GM12878 (cell line): ENCODE results near the gene BRAF. TPM values are rescaled to one million over a fixed set of nuclear protein-coding genes. Genes with fewer than 3 reads are reported as not detected.

Source experiments
- CEBPB ChIP-seq, 2 experiments: fragments of 150-350 bp in 1 of 2; IDR thresholded peaks; 2 replicates each; pipeline ENCODE4 v1.6.1; 2012 to 2014; ENCODE audit warnings: low read depth in 2 of 2, low read length in 2 of 2, borderline replicate concordance in 1 of 2, inconsistent platforms in 1 of 2
- CHD1 ChIP-seq: IDR thresholded peaks from 2 replicates; pipeline ENCODE4 v1.6.1; 2012; ENCODE audit warnings: low read depth, low read length, improper control_type of control experiment
- EED ChIP-seq: sonication (generic); IDR thresholded peaks from 2 replicates; pipeline ENCODE4 v1.6.1; 2016; ENCODE audit warnings: antibody characterized with exemption, low read depth
- EP300 ChIP-seq, 2 experiments: fragments of 150-350 bp in 1 of 2; IDR thresholded peaks; 2 replicates each; pipeline ENCODE4 v1.6.1; 2011 to 2012; ENCODE audit warnings: low read depth in 2 of 2, low read length in 2 of 2, borderline replicate concordance in 1 of 2, improper control_type of control experiment in 1 of 2, inconsistent platforms in 1 of 2; ENCODE audit not compliant: control insufficient read depth in 1 of 2
- FOS ChIP-seq: IDR thresholded peaks from 3 replicates; pipeline ENCODE4 v1.6.1; 2011; ENCODE audit warnings: borderline replicate concordance; ENCODE audit not compliant: insufficient read length; ENCODE audit errors: extremely low read depth
- FOXK2 ChIP-seq: fragments of 450-650 bp; IDR thresholded peaks from 2 replicates; pipeline ENCODE4 v1.6.1; 2017; ENCODE audit warnings: mild to moderate bottlenecking, moderate library complexity
- GATAD2B ChIP-seq: fragments of 450-650 bp; conservative IDR thresholded peaks from 2 replicates; pipeline ENCODE4 v1.6.1; 2017; ENCODE audit warnings: low read depth, mild to moderate bottlenecking, moderate library complexity
- IRF4 ChIP-seq: IDR thresholded peaks from 2 replicates; pipeline ENCODE4 v1.6.1; 2011; ENCODE audit warnings: low read depth, low read length
- KLF5 ChIP-seq: fragments of 450-650 bp; IDR thresholded peaks from 2 replicates; pipeline ENCODE4 v1.6.1; 2014; ENCODE audit warnings: mild to moderate bottlenecking; ENCODE audit not compliant: partially characterized antibody
- MYB ChIP-seq: fragments of 150-350 bp; IDR thresholded peaks from 2 replicates; pipeline ENCODE4 v1.6.1; 2014; ENCODE audit warnings: mild to moderate bottlenecking, low read depth, low read length, borderline replicate concordance
- RBBP5 ChIP-seq: fragments of 200-600 bp; sonication (generic); conservative IDR thresholded peaks from 2 replicates; pipeline ENCODE4 v1.6.1; 2016
- RUNX3 ChIP-seq: IDR thresholded peaks from 2 replicates; pipeline ENCODE4 v1.6.1; 2012; ENCODE audit warnings: low read length, inconsistent platforms
- TARDBP ChIP-seq: IDR thresholded peaks from 2 replicates; pipeline ENCODE4 v1.6.1; 2016; ENCODE audit warnings: borderline replicate concordance
- TCF12 ChIP-seq: IDR thresholded peaks from 2 replicates; pipeline ENCODE4 v1.6.1; 2011; ENCODE audit warnings: low read depth, mild to moderate bottlenecking, low read length
- YBX1 ChIP-seq: fragments of 450-650 bp; IDR thresholded peaks from 2 replicates; pipeline ENCODE4 v1.6.1; 2016; ENCODE audit warnings: antibody characterized with exemption
- ZBTB4 ChIP-seq: fragments of 450-650 bp; formaldehyde crosslinking; IDR thresholded peaks from 2 replicates; pipeline ENCODE4 v1.4.0; 2022; ENCODE audit warnings: mild to moderate bottlenecking, moderate library complexity
- ZNF24 ChIP-seq: fragments of 450-650 bp; IDR thresholded peaks from 2 replicates; pipeline ENCODE4 v1.6.1; 2017; ENCODE audit warnings: antibody characterized with exemption, mild to moderate bottlenecking
- ZZZ3 ChIP-seq: IDR thresholded peaks from 2 replicates; pipeline ENCODE4 v1.6.1; 2011; ENCODE audit warnings: low read depth; ENCODE audit not compliant: control insufficient read depth, insufficient read length
- polyA plus RNA-seq, 11 experiments: library from polyadenylated mRNA; depleted of rRNA in 4 of 11; unstranded in 6 of 11; stranded (reverse) in 5 of 11; fragments of >200 nt; fragmentation: Nextera tagmentation in 4 of 11; fragmentation: Illumina TruSeq in 1 of 11; extraction: Ambion mirVana in 4 of 11; extraction: Trizol in 1 of 11; gene quantifications; 1 replicate in 1 of 11; 2 replicates in 10 of 11; pipeline versions ENCODE4 v1.2.1 to v1.2.3, GENCODE V29; 2011 to 2016; ENCODE audit warnings: inconsistent platforms in 2 of 11, missing spikeins in 2 of 11, low read depth in 1 of 11
- total RNA-seq, 4 experiments: library from RNA; depleted of rRNA in 3 of 4; stranded (reverse); fragments of >200 nt in 3 of 4; fragmentation: Illumina TruSeq in 1 of 4; extraction: Trizol in 1 of 4; gene quantifications; 2 replicates each; pipeline versions ENCODE4 v1.2.1 to v1.2.3, GENCODE V29; 2013 to 2021
- TF ChIP-seq, protein P1 (sequence below): fragments of 450-650 bp; IDR thresholded peaks from 2 replicates; pipeline ENCODE4 v1.6.1; 2017; ENCODE audit warnings: mild to moderate bottlenecking, moderate library complexity
- TF ChIP-seq, protein P2 (sequence below): IDR thresholded peaks from 2 replicates; pipeline ENCODE4 v1.6.1; 2011; ENCODE audit warnings: mild to moderate bottlenecking, low read depth, low read length, moderate library complexity; ENCODE audit not compliant: insufficient replicate concordance

Gene BRAF
- total and polyA plus RNA-seq, 10 of the 15 experiments (the other 5 are each of a cell fraction or from before 2014, with no cell fraction given): 2.6 to 31.0 (median 10.6) TPM

DNA sequence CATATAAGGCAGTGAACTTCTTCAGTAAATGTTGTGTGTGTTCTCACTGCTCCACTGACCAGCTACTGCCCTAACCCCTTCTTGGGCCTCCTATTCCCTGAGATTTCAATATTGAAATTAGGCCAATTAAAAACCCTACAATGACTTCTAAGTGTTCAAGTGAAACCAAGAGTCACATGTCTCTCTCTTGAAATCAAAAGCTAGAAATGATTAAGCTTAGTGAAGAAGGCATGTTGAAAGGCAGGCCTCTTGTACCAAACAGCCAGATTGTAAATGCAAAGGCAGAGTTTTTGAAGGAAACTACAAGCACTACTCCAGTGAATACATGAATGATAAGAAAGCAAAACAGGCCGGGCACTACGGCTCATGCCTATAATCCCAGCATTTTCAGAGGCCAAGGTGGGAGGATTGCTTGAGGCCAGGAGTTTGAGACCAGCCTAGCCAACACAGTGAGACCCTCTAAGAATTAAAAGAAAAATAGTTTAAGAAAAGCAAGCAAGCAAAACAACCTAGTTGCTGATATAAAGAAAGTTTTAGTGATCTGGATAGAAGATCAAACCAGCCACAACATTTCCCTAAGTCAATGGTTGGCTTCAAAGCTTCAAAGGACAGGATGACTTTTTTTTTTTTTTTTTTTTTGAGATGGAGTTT is 22.3 kb downstream of the BRAF start (continued):
- TF ChIP-seq ZBTB4 (CRISPR knock-in tag) (no peak), TCF12 (no peak), CHD1 (no peak), MYB (no peak), FOXK2 (no peak), FOS (no peak), ZNF24 (peak; percentile 82), TARDBP (no peak), CEBPB (IDR thresholded peaks at IDR 0.05; ENCODE audit: borderline replicate concordance in 1 of 2, low read depth in 2 of 2, low read length in 2 of 2) (no peak), IRF4 (peak; percentile 69; the same call in 1 of the 2 replicates), RBBP5 (no peak), RUNX3 (peak; percentile 29; the same call in 1 of the 2 replicates), EED (no peak), YBX1 (no peak), KLF5 (no peak), GATAD2B (no peak), EP300 (IDR thresholded peaks at IDR 0.05; ENCODE audit: borderline replicate concordance in 1 of 2, control insufficient read depth in 1 of 2, low read depth in 2 of 2, low read length in 2 of 2) (peak; percentile 44 to 51; a peak in 1 of 4 replicates), ZZZ3 (no peak)
- TF ChIP-seq, protein P1, sequence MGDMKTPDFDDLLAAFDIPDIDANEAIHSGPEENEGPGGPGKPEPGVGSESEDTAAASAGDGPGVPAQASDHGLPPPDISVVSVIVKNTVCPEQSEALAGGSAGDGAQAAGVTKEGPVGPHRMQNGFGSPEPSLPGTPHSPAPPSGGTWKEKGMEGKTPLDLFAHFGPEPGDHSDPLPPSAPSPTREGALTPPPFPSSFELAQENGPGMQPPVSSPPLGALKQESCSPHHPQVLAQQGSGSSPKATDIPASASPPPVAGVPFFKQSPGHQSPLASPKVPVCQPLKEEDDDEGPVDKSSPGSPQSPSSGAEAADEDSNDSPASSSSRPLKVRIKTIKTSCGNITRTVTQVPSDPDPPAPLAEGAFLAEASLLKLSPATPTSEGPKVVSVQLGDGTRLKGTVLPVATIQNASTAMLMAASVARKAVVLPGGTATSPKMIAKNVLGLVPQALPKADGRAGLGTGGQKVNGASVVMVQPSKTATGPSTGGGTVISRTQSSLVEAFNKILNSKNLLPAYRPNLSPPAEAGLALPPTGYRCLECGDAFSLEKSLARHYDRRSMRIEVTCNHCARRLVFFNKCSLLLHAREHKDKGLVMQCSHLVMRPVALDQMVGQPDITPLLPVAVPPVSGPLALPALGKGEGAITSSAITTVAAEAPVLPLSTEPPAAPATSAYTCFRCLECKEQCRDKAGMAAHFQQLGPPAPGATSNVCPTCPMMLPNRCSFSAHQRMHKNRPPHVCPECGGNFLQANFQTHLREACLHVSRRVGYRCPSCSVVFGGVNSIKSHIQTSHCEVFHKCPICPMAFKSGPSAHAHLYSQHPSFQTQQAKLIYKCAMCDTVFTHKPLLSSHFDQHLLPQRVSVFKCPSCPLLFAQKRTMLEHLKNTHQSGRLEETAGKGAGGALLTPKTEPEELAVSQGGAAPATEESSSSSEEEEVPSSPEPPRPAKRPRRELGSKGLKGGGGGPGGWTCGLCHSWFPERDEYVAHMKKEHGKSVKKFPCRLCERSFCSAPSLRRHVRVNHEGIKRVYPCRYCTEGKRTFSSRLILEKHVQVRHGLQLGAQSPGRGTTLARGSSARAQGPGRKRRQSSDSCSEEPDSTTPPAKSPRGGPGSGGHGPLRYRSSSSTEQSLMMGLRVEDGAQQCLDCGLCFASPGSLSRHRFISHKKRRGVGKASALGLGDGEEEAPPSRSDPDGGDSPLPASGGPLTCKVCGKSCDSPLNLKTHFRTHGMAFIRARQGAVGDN: no peak
- TF ChIP-seq, protein P2, sequence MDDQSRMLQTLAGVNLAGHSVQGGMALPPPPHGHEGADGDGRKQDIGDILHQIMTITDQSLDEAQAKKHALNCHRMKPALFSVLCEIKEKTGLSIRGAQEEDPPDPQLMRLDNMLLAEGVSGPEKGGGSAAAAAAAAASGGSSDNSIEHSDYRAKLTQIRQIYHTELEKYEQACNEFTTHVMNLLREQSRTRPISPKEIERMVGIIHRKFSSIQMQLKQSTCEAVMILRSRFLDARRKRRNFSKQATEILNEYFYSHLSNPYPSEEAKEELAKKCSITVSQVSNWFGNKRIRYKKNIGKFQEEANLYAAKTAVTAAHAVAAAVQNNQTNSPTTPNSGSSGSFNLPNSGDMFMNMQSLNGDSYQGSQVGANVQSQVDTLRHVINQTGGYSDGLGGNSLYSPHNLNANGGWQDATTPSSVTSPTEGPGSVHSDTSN: no peak
